GM18517 (cell line): ENCODE results near the gene EIF3A.
"Not testable (repeated sequence)": the region's sequence is repeated elsewhere in the genome, so short reads cannot be mapped to it uniquely, and the experiment has no call there.

Experiments
- ATAC-seq: cut with Tn5 transposase; IDR thresholded peaks from one replicate; pipeline ENCODE4 v1.9.1; 2021; ENCODE audit warnings: mild to moderate bottlenecking, moderate library complexity; ENCODE audit not compliant: unreplicated experiment

The EIF3A gene

GRCh38 chr10:119059557-119059956 is 21.1 kb downstream of the EIF3A start:
- ATAC-seq, result no peak

GRCh38 chr10:119058010-119058409 is 22.6 kb downstream of the EIF3A start:
- ATAC-seq, result no peak

- ATAC-seq, result no peak
Measured at GRCh38 chr10:119055472-119055871, 25.1 kb downstream of the EIF3A start.

GRCh38 chr10:119051775-119052174 is 28.8 kb downstream of the EIF3A start:
- ATAC-seq, result no peak

- ATAC-seq, result no peak
Measured at GRCh38 chr10:119049777-119050176, 30.8 kb downstream of the EIF3A start.

- ATAC-seq, result no peak
Measured at GRCh38 chr10:119049361-119049760, 31.3 kb downstream of the EIF3A start.

GRCh38 chr10:119045561-119045960 is 35.1 kb downstream of the EIF3A start:
- ATAC-seq, result no peak

- ATAC-seq, result no peak
Measured at GRCh38 chr10:119042169-119042568, 38.4 kb downstream of the EIF3A start.

GRCh38 chr10:119041326-119041725 is 39.3 kb downstream of the EIF3A start:
- no peak for ATAC-seq

GRCh38 chr10:119039161-119039560 is 41.5 kb downstream of the EIF3A start:
- no peak for ATAC-seq

GRCh38 chr10:119031496-119032059 is 49.0 kb downstream of the EIF3A start:
- no peak for ATAC-seq

GRCh38 chr10:119030421-119031250 is 50.0 kb downstream of the EIF3A start:
- peak; percentile 42 for ATAC-seq

- peak; percentile 8 for ATAC-seq
Measured at GRCh38 chr10:119029613-119030420, 50.8 kb downstream of the EIF3A start, which contains the start of gene NANOS1. TSS of gene NANOS1 (plus strand) at chr10:119029714. CDS start at chr10:119029802, 88 bp downstream.

GRCh38 chr10:119028900-119029612 is 51.6 kb downstream of the EIF3A start:
- peak; percentile 53 for ATAC-seq

- ATAC-seq, result not testable (repeated sequence)
Measured at GRCh38 chr10:119028445-119028899, 52.1 kb downstream of the EIF3A start.

GRCh38 chr10:119026301-119027110 is 54.1 kb downstream of the EIF3A start:
- no peak for ATAC-seq

- ATAC-seq, result no peak
Measured at GRCh38 chr10:119025776-119026175, 54.8 kb downstream of the EIF3A start.

- no peak for ATAC-seq
Measured at GRCh38 chr10:119025336-119025735, 55.3 kb downstream of the EIF3A start.

GRCh38 chr10:119024882-119025281 is 55.7 kb downstream of the EIF3A start:
- no peak for ATAC-seq

GRCh38 chr10:119023553-119023868 is 57.1 kb downstream of the EIF3A start:
- no peak for ATAC-seq
